Measurements from ENCODE around the gene FCRLB. TPM values are rescaled to one million over a fixed set of nuclear protein-coding genes. Genes with fewer than 3 reads are reported as not detected.
A peak's percentile ranks its signal among the peaks of the same experiment; 100 is the strongest.

The FCRLB gene
- total and polyA plus RNA-seq, 9 of the 15 experiments (the other 6 are each of a cell fraction or from before 2014, with no cell fraction given), result 0.20 to 4.6 (median 1.3) TPM

DNA sequence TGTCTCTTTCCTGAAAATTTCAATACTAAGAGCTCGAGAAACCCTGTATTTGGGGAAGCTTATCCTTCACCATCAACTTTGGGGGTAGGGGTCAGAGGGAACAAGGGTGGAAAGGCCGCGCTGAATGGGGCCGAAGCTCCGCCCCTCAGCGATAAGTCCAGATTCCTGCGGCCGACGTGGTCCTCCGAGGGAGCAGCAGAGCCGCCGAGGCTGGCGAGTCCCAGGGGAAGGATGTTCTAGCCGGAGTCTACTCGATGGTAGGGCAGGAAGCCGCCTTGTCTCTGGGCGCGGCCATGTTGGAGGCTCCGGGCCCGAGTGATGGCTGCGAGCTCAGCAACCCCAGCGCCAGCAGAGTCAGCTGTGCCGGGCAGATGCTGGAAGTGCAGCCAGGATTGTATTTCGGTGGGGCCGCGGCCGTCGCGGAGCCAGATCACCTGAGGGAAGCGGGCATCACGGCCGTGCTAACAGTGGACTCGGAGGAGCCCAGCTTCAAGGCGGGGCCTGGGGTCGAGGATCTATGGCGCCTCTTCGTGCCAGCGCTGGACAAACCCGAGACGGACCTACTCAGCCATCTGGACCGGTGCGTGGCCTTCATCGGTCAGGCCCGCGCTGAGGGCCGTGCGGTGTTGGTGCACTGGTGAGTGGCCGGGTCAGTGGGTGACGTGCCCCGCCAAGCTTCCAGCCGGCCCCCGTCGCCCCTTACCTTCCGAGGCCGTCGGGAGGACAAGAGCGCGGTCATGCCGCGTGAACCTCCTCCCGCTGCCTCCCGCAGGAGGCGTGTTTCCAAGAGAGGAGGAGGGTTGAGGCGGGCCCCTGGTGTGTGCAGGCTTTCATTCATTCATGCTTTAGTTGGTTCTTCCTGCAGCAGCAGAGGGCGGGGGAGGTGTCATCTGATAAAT is 28.4 kb downstream of the FCRLB start, which contains the start of gene DUSP12:
TSS of gene DUSP12 (plus strand) at position 278 of the 899 bp plus-strand sequence. CDS start at position 294, 16 bp downstream.
- intact Hi-C loops (cut with micrococcal nuclease), result loop anchor here (10.0 kb wide), 1 partner anchor 265 kb away; no protein-coding TSS in a partner anchor
- FAIRE-seq (peak; percentile 97), DNase-seq (ENCODE audit: extremely low read depth in 1 of 4, low spot score in 3 of 4) (peak; percentile 86 to 96 (median 90)), ATAC-seq (peak; percentile 97)
- Histone ChIP-seq H3K36me3 (ENCODE audit: control insufficient read depth, insufficient read depth, low read length) (peaks cover 39% of the 10 kb centered on the region), H3K9ac (ENCODE audit: insufficient read depth in 1 of 2, low read depth in 2 of 2, low read length in 2 of 2) (peak within 1 kb of the TSS; percentile 90 to 95), H4K20me1 (replicated peaks; ENCODE audit: control insufficient read depth, insufficient read depth, low read length) (no peaks in the 10 kb centered on the region; the same call in 1 of the 2 replicates), H3K4me2 (ENCODE audit: insufficient read depth, low read length) (peak within 1 kb of the TSS; percentile 98), H3K27ac (ENCODE audit: extremely low read depth, low read depth, low read length) (peak within 1 kb of the TSS; percentile 97), H3K9me3 (replicated peaks; ENCODE audit: control insufficient read depth, insufficient read depth, low read depth, low read length) (no peaks in the 10 kb centered on the region; the same call in 1 of the 2 replicates), H3K4me1 (replicated peaks in 1 of 2; ENCODE audit: control insufficient read depth in 2 of 2, insufficient read depth in 2 of 2, low read length in 2 of 2) (peaks cover 14 to 19% of the 10 kb centered on the region in 2 experiments; a peak in 4 of 5 replicates), H2AFZ (ENCODE audit: low read depth, low read length) (peak within 1 kb of the TSS; percentile 97), H3K27me3 (ENCODE audit: control insufficient read depth in 2 of 2, insufficient read depth in 2 of 2, low read length in 2 of 2) (no peaks in the 10 kb centered on the region), H3K9me1 (ENCODE audit: control insufficient read depth, insufficient read depth, low read length) (no peaks in the 10 kb centered on the region), H3K79me2 (ENCODE audit: control insufficient read depth, insufficient read depth, low read length) (peaks cover 44% of the 10 kb centered on the region), H3K4me3 (peak within 1 kb of the TSS; percentile 90)
- 1% methylated on average over 65 of the region's 65 CpGs for WGBS (ENCODE audit: insufficient coverage, low coverage, missing lambda C conversion rate)
- in situ Hi-C loops (cut with MboI), result no loop called here
- ChIA-PET CTCF (ENCODE audit: low intra/inter-chr PET ratio) (no interaction called here), POLR2A (interaction anchor here (0.6 to 1.8 kb wide), 14 partner anchors 8 to 473 kb away, joined by 3 to 10 read pairs (median 5); partner anchors contain the start of gene ATF6)
- TSS peak; percentile 83 for BruUV-seq (replicated peaks)
- no peak for TF ChIP-seq MEF2A (IDR thresholded peaks at IDR 0.05; ENCODE audit: control insufficient read depth, low read depth, low read length)
- TF ChIP-seq, protein P1, sequence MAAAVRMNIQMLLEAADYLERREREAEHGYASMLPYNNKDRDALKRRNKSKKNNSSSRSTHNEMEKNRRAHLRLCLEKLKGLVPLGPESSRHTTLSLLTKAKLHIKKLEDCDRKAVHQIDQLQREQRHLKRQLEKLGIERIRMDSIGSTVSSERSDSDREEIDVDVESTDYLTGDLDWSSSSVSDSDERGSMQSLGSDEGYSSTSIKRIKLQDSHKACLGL (CRISPR knock-in tag; IDR thresholded peaks at IDR 0.05; ENCODE audit: borderline replicate concordance, poor library complexity, severe bottlenecking), result peak; percentile 79
- TF ChIP-seq, protein P2, sequence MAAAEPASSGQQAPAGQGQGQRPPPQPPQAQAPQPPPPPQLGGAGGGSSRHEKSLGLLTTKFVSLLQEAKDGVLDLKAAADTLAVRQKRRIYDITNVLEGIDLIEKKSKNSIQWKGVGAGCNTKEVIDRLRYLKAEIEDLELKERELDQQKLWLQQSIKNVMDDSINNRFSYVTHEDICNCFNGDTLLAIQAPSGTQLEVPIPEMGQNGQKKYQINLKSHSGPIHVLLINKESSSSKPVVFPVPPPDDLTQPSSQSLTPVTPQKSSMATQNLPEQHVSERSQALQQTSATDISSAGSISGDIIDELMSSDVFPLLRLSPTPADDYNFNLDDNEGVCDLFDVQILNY (CRISPR knock-in tag; IDR thresholded peaks at IDR 0.05), result no peak
- TF ChIP-seq ZNF212 (CRISPR knock-in tag; IDR thresholded peaks at IDR 0.05), result no peak
- TF ChIP-seq KLF1 (tag; IDR thresholded peaks at IDR 0.05), result no peak
- TF ChIP-seq ZNF778 (CRISPR knock-in tag; IDR thresholded peaks at IDR 0.05), result no peak
- TF ChIP-seq ZFPM2 (CRISPR knock-in tag; IDR thresholded peaks at IDR 0.05), result no peak
- no peak for TF ChIP-seq PTTG1 (tag; IDR thresholded peaks at IDR 0.05; ENCODE audit: low read depth)
- TF ChIP-seq EZH2 (IDR thresholded peaks at IDR 0.05; ENCODE audit: borderline replicate concordance, low read depth, low read length), result no peak
- TF ChIP-seq, protein P3, sequence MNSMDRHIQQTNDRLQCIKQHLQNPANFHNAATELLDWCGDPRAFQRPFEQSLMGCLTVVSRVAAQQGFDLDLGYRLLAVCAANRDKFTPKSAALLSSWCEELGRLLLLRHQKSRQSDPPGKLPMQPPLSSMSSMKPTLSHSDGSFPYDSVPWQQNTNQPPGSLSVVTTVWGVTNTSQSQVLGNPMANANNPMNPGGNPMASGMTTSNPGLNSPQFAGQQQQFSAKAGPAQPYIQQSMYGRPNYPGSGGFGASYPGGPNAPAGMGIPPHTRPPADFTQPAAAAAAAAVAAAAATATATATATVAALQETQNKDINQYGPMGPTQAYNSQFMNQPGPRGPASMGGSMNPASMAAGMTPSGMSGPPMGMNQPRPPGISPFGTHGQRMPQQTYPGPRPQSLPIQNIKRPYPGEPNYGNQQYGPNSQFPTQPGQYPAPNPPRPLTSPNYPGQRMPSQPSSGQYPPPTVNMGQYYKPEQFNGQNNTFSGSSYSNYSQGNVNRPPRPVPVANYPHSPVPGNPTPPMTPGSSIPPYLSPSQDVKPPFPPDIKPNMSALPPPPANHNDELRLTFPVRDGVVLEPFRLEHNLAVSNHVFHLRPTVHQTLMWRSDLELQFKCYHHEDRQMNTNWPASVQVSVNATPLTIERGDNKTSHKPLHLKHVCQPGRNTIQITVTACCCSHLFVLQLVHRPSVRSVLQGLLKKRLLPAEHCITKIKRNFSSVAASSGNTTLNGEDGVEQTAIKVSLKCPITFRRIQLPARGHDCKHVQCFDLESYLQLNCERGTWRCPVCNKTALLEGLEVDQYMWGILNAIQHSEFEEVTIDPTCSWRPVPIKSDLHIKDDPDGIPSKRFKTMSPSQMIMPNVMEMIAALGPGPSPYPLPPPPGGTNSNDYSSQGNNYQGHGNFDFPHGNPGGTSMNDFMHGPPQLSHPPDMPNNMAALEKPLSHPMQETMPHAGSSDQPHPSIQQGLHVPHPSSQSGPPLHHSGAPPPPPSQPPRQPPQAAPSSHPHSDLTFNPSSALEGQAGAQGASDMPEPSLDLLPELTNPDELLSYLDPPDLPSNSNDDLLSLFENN (IDR thresholded peaks at IDR 0.05; ENCODE audit: low read depth in 2 of 2, low read length in 2 of 2), result 0 out of 4 replicates have a peak, but pooled peaks of 1 of the 2 experiments have one; percentile 46
- TF ChIP-seq, protein P4, sequence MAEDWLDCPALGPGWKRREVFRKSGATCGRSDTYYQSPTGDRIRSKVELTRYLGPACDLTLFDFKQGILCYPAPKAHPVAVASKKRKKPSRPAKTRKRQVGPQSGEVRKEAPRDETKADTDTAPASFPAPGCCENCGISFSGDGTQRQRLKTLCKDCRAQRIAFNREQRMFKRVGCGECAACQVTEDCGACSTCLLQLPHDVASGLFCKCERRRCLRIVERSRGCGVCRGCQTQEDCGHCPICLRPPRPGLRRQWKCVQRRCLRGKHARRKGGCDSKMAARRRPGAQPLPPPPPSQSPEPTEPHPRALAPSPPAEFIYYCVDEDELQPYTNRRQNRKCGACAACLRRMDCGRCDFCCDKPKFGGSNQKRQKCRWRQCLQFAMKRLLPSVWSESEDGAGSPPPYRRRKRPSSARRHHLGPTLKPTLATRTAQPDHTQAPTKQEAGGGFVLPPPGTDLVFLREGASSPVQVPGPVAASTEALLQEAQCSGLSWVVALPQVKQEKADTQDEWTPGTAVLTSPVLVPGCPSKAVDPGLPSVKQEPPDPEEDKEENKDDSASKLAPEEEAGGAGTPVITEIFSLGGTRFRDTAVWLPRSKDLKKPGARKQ (CRISPR knock-in tag; IDR thresholded peaks at IDR 0.05), result no peak
- no peak for TF ChIP-seq SNRNP70 (optimal IDR thresholded peaks at IDR 0.05; ENCODE audit: low read depth, low read length)
- no peak for TF ChIP-seq ZNF274 (IDR thresholded peaks at IDR 0.05; ENCODE audit: borderline replicate concordance, low read depth, low read length)

Data from K562 (cell line).